ELF-1 (cell line): ENCODE measurements around the gene FAAP100.

ENCODE experiments used
- DNase-seq: peaks from one replicate; pipeline ENCODE4 v3.0.0-alpha.2; 2016; ENCODE audit warnings: low read depth, low spot score

Gene FAAP100

GRCh38 chr17:81576621-81577277, 24.6 kb upstream of the FAAP100 start:
- DNase-seq, result no peak

GRCh38 chr17:81575836-81576235, 23.7 kb upstream of the FAAP100 start:
- no peak for DNase-seq

- DNase-seq, result no peak
Observed at GRCh38 chr17:81574643-81574956, 22.4 kb upstream of the FAAP100 start.

GRCh38 chr17:81573794-81574642, 21.9 kb upstream of the FAAP100 start:
- DNase-seq, result peak; percentile 9

- no peak for DNase-seq
Observed at GRCh38 chr17:81572563-81573168, 20.5 kb upstream of the FAAP100 start.

- DNase-seq, result no peak
Observed at GRCh38 chr17:81570964-81571363, 18.8 kb upstream of the FAAP100 start.

GRCh38 chr17:81569986-81570514, 17.9 kb upstream of the FAAP100 start:
- DNase-seq, result no peak

GRCh38 chr17:81568416-81568815, 16.3 kb upstream of the FAAP100 start:
- no peak for DNase-seq

GRCh38 chr17:81567191-81567590, 15.0 kb upstream of the FAAP100 start:
- DNase-seq, result no peak

- peak; percentile 37 for DNase-seq
Observed at GRCh38 chr17:81566461-81567126, 14.4 kb upstream of the FAAP100 start.

- DNase-seq, result no peak
Observed at GRCh38 chr17:81565231-81565630, 13.1 kb upstream of the FAAP100 start.

GRCh38 chr17:81564778-81565177, 12.6 kb upstream of the FAAP100 start:
- DNase-seq, result no peak

GRCh38 chr17:81563861-81564586, 11.9 kb upstream of the FAAP100 start:
- no peak for DNase-seq

- no peak for DNase-seq
Observed at GRCh38 chr17:81561494-81561885, 9.3 kb upstream of the FAAP100 start.

GRCh38 chr17:81558941-81559806, 7.0 kb upstream of the FAAP100 start:
- DNase-seq, result peak; percentile 59

GRCh38 chr17:81558115-81558468, 5.9 kb upstream of the FAAP100 start:
- no peak for DNase-seq

- DNase-seq, result no peak
Observed at GRCh38 chr17:81557276-81558114, 5.3 kb upstream of the FAAP100 start.

GRCh38 chr17:81556863-81557262, 4.7 kb upstream of the FAAP100 start:
- DNase-seq, result no peak

GRCh38 chr17:81556175-81556691, 4.1 kb upstream of the FAAP100 start:
- no peak for DNase-seq
